ENCODE measurements around the gene B4GALNT3.
A peak's percentile ranks its signal among the peaks of the same experiment; 100 is the strongest.

DNA sequence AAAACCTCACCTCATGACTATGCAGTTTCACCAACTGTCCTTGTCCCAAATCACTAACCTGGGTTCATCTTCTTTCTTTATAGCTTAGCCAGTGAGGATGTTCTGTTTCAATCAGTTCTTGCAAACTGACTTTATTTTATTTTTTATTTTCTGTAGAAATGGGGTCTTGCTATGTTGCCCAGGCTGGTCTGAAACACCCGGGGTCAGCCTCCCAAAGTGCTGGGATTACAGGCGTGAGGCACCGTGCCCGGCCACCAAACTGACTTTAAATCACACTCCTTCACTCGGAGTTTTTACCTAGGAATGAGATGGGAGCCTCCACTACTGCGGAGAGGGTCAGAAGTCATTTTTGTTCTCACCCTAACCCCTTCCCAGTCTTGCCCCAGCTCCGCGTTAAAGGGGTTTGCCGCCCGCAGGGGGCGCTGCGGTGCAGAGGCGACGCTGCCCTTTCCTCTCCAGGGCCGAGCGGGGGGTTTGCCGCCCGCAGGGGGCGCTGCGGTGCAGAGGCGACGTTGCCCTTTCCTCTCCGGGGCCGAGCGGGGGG, 7.0 kb upstream of the B4GALNT3 start:
- TF ChIP-seq, protein P1, sequence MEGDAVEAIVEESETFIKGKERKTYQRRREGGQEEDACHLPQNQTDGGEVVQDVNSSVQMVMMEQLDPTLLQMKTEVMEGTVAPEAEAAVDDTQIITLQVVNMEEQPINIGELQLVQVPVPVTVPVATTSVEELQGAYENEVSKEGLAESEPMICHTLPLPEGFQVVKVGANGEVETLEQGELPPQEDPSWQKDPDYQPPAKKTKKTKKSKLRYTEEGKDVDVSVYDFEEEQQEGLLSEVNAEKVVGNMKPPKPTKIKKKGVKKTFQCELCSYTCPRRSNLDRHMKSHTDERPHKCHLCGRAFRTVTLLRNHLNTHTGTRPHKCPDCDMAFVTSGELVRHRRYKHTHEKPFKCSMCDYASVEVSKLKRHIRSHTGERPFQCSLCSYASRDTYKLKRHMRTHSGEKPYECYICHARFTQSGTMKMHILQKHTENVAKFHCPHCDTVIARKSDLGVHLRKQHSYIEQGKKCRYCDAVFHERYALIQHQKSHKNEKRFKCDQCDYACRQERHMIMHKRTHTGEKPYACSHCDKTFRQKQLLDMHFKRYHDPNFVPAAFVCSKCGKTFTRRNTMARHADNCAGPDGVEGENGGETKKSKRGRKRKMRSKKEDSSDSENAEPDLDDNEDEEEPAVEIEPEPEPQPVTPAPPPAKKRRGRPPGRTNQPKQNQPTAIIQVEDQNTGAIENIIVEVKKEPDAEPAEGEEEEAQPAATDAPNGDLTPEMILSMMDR (conservative IDR thresholded peaks at IDR 0.05 in 1 of 2, IDR thresholded peaks at IDR 0.05 in 1 of 2; ENCODE audit: low read depth in 1 of 2, low read length in 2 of 2), result peak in 1 of 2 donors; percentile 21
- TF ChIP-seq EZH2 (IDR thresholded peaks at IDR 0.05; ENCODE audit: low read length, missing control alignments), result no peak

Measured in fibroblast of lung (primary cell).